AG09319 (cell line): Measurements from ENCODE around the gene MAPK12.
A peak's percentile ranks its signal among the peaks of the same experiment; 100 is the strongest.

Source experiments
- DNase-seq: peaks from one replicate; pipeline ENCODE4 v3.0.0-alpha.2; 2010; ENCODE audit warnings: low read depth; ENCODE audit errors: extremely low read depth
- TF ChIP-seq, protein P1 (sequence below): IDR thresholded peaks from 2 replicates; pipeline ENCODE4 v1.5.1; 2011; ENCODE audit warnings: low read depth, mild to moderate bottlenecking, inconsistent platforms, low read length, moderate library complexity

The MAPK12 gene

DNA sequence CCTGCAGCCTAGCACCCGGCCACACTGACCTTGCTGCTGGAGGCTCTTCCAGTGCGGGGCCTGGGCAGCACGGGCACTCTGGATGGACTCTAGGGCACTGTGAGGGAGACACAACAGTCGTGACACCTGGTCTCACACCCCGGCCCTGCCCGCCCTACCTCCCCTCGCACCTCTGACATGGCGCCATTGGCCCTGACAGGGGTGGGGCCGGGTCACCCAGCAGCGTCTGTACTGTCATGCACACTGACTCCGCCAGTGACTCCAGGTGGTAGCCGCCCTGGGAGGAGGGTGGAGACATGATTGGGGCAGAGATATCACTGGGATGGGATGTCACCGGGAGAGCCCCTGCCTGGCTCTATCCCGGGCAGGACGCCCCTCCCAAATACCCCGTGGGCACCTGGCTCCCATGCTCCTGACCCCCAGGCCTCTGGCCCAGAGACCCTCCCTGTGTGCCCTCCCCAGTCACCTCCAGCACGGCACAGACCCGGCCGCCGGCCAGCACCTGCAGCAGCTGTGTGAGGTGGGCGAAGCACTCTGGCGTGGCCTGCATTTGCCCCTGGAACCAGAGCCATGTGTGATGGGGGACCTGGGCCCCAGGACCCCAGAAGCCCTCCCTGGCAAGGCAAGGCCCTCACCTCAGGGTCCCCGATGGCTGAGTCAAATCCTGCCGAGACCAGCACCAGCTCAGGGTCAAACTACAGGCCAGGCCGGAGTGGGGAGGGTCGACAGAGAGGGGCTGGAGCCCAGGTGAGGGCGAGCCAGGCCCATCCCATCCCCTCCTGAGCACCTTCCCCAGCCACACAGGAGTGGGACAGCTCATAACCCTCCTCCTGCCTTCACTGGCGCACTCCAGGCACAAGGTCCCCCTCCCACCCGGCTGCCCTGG, 13.0 kb downstream of the MAPK12 start:
- TF ChIP-seq, protein P1, sequence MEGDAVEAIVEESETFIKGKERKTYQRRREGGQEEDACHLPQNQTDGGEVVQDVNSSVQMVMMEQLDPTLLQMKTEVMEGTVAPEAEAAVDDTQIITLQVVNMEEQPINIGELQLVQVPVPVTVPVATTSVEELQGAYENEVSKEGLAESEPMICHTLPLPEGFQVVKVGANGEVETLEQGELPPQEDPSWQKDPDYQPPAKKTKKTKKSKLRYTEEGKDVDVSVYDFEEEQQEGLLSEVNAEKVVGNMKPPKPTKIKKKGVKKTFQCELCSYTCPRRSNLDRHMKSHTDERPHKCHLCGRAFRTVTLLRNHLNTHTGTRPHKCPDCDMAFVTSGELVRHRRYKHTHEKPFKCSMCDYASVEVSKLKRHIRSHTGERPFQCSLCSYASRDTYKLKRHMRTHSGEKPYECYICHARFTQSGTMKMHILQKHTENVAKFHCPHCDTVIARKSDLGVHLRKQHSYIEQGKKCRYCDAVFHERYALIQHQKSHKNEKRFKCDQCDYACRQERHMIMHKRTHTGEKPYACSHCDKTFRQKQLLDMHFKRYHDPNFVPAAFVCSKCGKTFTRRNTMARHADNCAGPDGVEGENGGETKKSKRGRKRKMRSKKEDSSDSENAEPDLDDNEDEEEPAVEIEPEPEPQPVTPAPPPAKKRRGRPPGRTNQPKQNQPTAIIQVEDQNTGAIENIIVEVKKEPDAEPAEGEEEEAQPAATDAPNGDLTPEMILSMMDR = no peak
- no peak for DNase-seq

DNA sequence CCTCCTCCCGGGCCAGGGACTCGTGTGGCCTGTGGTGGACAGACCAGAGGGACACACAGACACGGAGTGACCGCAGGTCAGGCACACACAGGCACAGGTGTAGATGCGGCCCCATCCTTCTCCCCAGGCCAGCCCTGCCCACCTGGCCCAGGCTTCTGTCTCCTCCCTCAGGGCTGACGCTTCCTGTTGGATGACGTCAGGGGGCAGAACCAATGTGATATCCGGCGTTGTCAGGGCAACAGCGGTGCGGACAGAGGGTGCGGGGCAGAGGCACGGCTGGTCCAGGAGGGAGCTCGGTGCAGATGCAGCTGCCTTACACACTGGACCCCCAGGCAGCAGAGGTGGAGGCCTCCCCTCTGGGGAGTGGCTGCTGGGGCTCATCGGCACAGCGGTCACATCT, 13.7 kb downstream of the MAPK12 start:
- no peak for DNase-seq
- TF ChIP-seq, protein P1 = no peak

DNA sequence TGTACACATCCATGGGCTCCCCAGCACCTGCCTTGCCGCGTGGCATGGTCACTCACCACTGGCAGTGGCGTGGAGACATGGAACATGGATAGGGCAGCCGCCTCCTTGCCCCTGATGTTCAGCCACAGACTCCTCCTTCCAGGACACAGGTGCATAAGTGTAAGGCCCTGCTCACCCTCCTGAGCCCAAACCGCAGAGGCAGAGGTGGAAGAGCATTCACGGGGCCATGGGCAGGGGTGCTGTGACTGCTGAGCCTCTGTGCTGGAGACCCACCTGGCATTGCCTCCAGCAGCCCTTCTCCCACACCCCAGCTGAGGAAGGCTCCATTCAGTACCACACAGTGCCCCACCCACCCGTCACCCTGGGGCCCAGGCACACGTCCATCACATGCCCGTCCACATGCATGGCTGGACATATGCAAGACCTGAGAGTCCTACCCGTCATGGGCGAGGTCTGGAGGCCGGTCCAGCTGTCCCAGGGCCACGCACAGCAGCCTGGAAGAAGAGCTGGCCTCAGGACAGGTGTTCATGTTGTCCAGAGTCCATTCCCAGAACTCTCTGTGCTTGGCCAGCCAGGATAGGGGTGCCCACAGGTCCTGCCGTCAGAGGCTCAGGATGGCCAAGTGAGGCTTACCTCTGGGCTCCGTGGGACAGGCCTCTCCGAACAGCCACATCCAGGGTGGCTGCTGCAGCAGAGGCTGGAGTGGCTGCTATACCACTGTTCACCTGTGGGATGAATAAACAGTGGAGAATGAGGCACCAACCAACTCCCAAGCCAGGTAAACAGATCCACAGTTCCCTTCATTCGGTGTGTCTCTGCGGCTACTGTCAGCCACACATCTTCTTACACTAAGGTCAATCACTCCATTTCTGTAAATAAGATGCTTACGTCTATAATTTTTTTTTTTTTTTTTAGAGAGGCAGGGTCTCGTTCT, 15.0 kb downstream of the MAPK12 start:
- TF ChIP-seq, protein P1 = no peak

DNA sequence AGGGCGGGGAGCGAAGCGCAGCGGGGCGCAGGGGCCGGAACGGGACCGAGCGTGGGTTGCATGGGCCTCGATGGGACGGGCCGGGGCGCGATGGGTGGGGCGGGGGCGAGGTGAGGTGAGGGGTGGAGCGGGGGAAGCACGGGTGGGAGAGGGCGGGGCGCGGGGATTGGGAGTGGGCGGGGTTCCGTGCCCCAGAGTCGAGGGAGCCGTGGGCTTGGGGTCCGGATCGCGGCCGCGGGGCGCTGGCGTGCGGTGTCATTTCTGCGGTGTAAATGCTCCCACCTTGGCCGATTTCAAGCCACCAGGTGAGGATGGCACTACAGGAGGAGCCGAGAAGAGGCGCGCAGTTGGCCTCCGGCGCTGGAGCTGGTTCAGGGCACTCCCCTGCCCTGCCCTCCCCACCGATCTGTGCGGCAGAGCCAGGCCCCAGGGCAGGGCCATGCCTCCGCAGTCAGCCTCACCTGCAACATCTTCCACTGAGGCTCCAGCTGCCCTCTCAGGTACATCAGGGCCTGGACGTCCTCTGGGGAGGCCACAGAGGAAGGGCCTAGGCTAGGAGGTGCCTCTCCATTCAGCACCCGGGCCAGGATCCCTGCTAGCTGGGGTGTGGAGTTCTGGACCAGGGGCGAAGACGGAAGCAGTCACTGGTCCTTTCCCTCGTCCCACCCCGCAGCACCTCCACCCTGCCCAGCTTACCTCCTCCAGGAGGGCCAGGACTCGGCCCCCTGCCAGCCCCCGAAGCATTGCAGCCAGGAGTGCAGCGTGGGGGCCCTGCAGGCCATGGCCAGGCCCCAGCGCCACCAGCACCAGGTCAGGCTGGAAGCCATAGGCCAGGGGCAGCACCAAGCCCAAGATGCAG, 16.0 kb downstream of the MAPK12 start:
- TF ChIP-seq, protein P1 = no peak
- DNase-seq = no peak

More for the DNA sequence above, 15.0 kb downstream of the MAPK12 start:
- DNase-seq = no peak

DNA sequence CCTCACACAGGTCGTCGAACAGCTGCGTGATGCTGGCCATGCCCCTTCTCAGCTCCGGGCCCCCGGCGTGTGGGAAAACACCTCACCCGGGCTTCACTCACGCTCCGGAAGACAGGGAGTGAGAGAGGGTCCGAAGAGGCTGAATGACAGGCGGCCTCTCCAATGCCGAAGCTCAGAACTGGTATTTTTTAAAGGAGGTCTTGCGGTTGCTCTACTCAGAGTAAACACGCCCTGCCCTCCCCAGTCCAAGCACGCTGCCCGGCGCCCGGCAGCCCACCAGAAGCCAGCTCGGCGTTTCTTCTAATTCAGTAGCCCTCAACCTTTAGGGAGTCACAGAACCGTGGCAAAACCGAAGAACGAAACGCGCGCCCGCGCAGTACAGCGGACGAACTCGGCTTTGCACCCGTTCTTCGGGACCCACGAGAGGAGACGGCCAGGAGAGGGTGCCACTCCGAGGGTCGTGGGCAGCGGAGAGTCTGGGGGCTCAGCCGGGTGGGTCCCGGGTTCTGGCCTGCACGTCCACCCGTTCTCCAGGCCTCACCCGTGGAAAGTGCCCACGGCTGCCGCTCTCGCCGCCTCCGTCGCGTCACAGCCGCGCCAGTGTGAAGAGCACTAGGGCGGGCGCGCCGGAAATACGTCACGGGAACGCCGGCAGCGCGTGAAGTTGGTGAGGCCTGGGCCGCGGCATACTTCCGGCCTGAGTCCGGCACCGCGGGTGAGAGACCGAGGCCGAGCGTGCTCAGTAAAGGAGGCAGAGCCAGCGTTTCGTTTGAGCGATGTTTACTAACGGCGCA, 16.9 kb downstream of the MAPK12 start, which contains the start of gene TUBGCP6:
Gene TUBGCP6 (minus strand): TSS at position 604 of the 794 bp plus-strand sequence. CDS start 564 bp downstream, at position 40.
- peak; percentile 51 for DNase-seq
- TF ChIP-seq, protein P1 = peak; percentile 7

DNA sequence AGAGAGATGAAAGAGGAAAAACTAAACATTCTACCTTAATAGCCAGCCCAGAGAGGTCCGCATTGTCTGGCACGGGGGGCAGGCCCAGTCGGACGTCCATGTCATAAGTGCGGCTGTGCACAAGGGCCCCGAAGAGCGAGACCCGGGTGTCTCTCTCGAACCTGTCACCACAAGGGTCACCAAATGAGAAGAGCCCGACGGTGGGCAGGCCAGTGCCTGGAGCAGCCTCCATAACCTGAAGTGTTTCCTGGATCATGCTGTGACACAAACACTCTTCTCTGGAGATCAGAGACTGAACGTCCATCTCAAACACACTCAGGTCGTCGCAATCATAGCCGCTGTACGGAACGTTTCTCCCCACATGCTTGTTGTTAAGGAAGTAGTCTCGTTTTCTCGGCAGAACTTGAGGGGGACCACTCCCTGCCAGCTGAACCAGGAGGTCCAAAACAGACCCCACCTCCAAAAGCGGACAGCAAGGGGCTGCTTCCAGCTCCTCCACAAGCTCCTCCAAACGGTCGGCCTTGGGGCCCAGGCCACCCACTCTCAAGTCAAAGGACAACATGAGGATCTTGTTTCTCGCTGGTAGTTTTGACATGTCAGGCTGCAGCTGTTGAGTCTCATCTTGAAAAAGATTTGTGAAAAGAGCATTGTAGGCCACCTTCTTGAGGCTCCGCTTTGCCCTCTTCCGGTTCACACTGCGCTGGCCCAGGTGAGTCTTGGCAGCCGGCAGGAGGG, 17.6 kb downstream of the MAPK12 start:
- no peak for DNase-seq
- TF ChIP-seq, protein P1 = no peak
